Activated CD4-positive, alpha-beta T cell treated with anti-CD3 and anti-CD28 coated beads, Interleukin-2, amount 10 ng/mL, durations not matched to agents 7 days and 5 days (primary cell): ENCODE data around the gene GRIA3. TPM values are rescaled to one million over a fixed set of nuclear protein-coding genes. Genes with fewer than 3 reads are reported as not detected.
"Not testable (repeated sequence)": the region's sequence is repeated elsewhere in the genome, so short reads cannot be mapped to it uniquely, and the experiment has no call there.

ENCODE experiments used
- CTCF ChIA-PET: fragments of 350-600 bp; sonication (Branson Sonifier 250); formaldehyde crosslinking; loops from one replicate; lab custom pipeline; 2021; ENCODE audit warnings: antibody characterized with exemption; lab: Charles Lee
- POLR2A ChIA-PET: fragments of 350-600 bp; sonication (Branson Sonifier 250); formaldehyde crosslinking; loops from one replicate; lab custom pipeline; 2021; ENCODE audit warnings: antibody characterized with exemption; lab: Charles Lee
- DNase-seq: peaks from one replicate; pipeline ENCODE4 v3.0.0-alpha.2; 2020
- H3K27ac Mint-ChIP-seq: one replicate; pipeline ENCODE4 v1.8.0; 2021; ENCODE audit warnings: mild to moderate bottlenecking, moderate library complexity, mixed read lengths
- H3K27me3 Mint-ChIP-seq: one replicate; pipeline ENCODE4 v1.8.0; 2021; ENCODE audit warnings: mixed read lengths
- H3K36me3 Mint-ChIP-seq: one replicate; pipeline ENCODE4 v1.8.0; 2021; ENCODE audit warnings: low read depth, mixed read lengths
- H3K4me1 Mint-ChIP-seq: one replicate; pipeline ENCODE4 v1.8.0; 2021; ENCODE audit warnings: mixed read lengths
- H3K4me3 Mint-ChIP-seq: one replicate; pipeline ENCODE4 v1.8.0; 2021; ENCODE audit warnings: mild to moderate bottlenecking, moderate library complexity, mixed read lengths
- H3K9me3 Mint-ChIP-seq: one replicate; pipeline ENCODE4 v1.8.0; 2021; ENCODE audit warnings: mixed read lengths
- total RNA-seq, 2 experiments: library from RNA; stranded (reverse); gene quantifications; one replicate each; pipeline ENCODE4 v1.2.3, GENCODE V29; 2021

Gene GRIA3
- total RNA-seq, 2 experiments from 2014 or later = not detected

DNA sequence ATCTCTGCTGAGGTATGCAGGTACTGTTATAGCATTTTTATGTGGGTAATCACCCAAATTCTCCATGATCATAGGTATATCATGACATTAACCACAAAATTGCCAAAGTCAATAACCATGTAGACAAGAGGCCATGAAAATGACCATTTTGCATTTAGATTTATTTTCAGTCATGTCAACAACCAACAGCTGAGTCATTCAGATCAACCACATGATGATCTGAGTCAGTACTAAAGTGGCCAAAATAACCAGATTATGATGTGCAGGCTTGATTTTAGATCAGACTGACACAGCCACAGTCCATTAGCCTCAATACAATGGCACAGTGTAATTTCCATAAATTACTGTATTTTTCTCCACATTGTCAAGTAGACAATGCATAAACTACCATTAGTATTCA is 240.5 kb downstream of the GRIA3 start:
- Mint-ChIP-seq H3K9me3 (no peaks in the 10 kb centered on the region), H3K27me3 (peaks cover 2% of the 10 kb centered on the region), H3K27ac (no peak overlapping the region), H3K4me3 (no peak overlapping the region), H3K36me3 (no peaks in the 10 kb centered on the region), H3K4me1 (no peaks in the 10 kb centered on the region)
- POLR2A ChIA-PET = no interaction called here
- CTCF ChIA-PET = no interaction called here
- DNase-seq = no peak

- H3K4me1 Mint-ChIP-seq = no peaks in the 10 kb centered on the region
- no peaks in the 10 kb centered on the region for H3K9me3 Mint-ChIP-seq
- no peaks in the 10 kb centered on the region for H3K36me3 Mint-ChIP-seq
- H3K27me3 Mint-ChIP-seq = peaks cover 2% of the 10 kb centered on the region
- no peak overlapping the region for H3K4me3 Mint-ChIP-seq
- ChIA-PET CTCF (no interaction called here), POLR2A (no interaction called here)
- no peak overlapping the region for H3K27ac Mint-ChIP-seq
- no peak for DNase-seq
These were observed 241.4 kb downstream of the GRIA3 start for GRCh38 chrX:123425471-123425870.

- POLR2A ChIA-PET = no interaction called here
These were observed 241.8 kb downstream of the GRIA3 start for GRCh38 chrX:123425904-123426303.

DNA sequence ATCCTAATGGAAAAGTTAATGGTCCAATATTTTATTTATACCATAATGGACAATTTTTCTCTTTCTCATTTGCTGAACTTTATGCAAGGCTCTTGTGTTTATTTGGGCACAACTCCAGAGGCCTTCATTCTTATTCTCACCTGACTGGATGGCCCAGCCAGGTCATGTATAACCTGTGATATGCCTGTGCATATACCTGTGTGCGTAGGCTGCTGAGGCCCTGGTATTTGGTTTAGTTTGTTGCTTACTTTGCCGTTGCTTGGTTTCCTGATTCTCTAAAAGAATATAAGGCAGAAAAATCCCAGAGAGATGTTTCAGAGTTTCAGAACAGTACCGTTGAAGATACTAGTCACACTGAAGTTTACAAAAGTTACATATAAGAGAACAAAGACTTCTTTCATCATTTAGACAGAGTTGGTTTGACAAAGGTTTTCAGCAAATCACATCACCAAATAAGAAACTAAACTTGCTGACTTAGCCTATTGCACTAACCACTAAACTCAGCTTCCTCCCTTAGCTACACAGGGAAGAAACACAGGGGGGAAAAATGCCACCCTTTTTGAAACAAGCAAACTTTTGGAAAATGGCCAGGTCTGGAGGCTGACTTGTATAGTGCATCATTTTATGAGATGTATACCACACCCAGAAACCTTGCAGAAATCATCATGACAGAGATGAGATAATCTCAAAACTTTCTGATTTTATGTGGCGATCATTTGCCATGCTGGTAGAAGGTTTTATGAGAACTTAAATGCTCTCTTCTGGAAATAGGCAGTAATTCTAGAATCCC is 248.5 kb downstream of the GRIA3 start:
- H3K4me1 Mint-ChIP-seq = no peaks in the 10 kb centered on the region
- H3K4me3 Mint-ChIP-seq = no peak overlapping the region
- no peak for DNase-seq
- H3K27ac Mint-ChIP-seq = no peak overlapping the region
- POLR2A ChIA-PET = no interaction called here
- CTCF ChIA-PET = no interaction called here
- H3K27me3 Mint-ChIP-seq = no peaks in the 10 kb centered on the region
- no peaks in the 10 kb centered on the region for H3K9me3 Mint-ChIP-seq
- H3K36me3 Mint-ChIP-seq = no peaks in the 10 kb centered on the region

More at GRCh38 chrX:123425904-123426303, 241.8 kb downstream of the GRIA3 start:
- Mint-ChIP-seq H3K4me1 (no peaks in the 10 kb centered on the region), H3K27ac (no peak overlapping the region), H3K36me3 (no peaks in the 10 kb centered on the region), H3K27me3 (peaks cover 2% of the 10 kb centered on the region), H3K4me3 (no peak overlapping the region), H3K9me3 (no peaks in the 10 kb centered on the region)
- CTCF ChIA-PET = no interaction called here
- DNase-seq = no peak

DNA sequence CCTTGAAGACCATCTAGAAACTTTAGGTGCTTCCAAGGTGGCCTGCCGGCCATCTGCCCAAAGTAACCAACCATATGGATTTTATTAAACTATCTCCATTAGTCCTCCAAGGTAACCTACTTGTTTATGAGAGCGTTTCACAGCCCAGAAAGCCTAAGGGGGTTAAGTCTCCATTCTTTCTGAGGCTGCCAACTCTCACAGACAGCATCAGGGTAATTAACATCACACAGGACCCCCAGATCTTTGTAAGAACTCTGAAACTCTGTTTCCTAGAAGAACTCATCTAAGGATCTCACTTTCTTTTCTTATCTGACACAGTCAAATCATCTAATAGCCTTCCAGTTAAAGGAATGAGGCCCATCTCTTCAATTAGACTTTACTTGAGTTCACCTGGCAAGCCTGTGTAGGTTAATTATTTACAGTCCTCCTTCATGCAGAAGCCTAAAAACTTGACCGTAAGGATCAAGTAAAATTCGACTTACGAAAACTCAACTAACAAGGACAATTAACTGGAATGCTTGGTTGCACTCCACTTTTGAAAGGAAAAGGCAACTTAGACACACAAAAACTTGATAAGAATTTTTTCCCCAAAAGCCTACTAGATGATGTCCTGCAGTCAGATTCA is 252.5 kb downstream of the GRIA3 start:
- H3K4me3 Mint-ChIP-seq = no peak overlapping the region

GRCh38 chrX:123439926-123440325 is 255.8 kb downstream of the GRIA3 start:
- H3K27ac Mint-ChIP-seq, DNase-seq, H3K9me3 Mint-ChIP-seq, H3K36me3 Mint-ChIP-seq, H3K4me1 Mint-ChIP-seq, H3K4me3 Mint-ChIP-seq, CTCF ChIA-PET, H3K27me3 Mint-ChIP-seq, POLR2A ChIA-PET: not testable (repeated sequence)

More for the DNA sequence above, 252.5 kb downstream of the GRIA3 start:
- POLR2A ChIA-PET = no interaction called here
- Mint-ChIP-seq H3K36me3 (no peaks in the 10 kb centered on the region), H3K4me1 (no peaks in the 10 kb centered on the region), H3K9me3 (no peaks in the 10 kb centered on the region), H3K27ac (no peak overlapping the region), H3K27me3 (no peaks in the 10 kb centered on the region)
- DNase-seq = no peak
- CTCF ChIA-PET = no interaction called here

- DNase-seq = no peak
- no peaks in the 10 kb centered on the region for H3K27me3 Mint-ChIP-seq
- ChIA-PET CTCF (no interaction called here), POLR2A (no interaction called here)
- H3K9me3 Mint-ChIP-seq = no peaks in the 10 kb centered on the region
- H3K4me3 Mint-ChIP-seq = no peak overlapping the region
- no peaks in the 10 kb centered on the region for H3K36me3 Mint-ChIP-seq
- H3K4me1 Mint-ChIP-seq = no peaks in the 10 kb centered on the region
- H3K27ac Mint-ChIP-seq = no peak overlapping the region
These were observed 258.7 kb downstream of the GRIA3 start for GRCh38 chrX:123442764-123443163.

DNA sequence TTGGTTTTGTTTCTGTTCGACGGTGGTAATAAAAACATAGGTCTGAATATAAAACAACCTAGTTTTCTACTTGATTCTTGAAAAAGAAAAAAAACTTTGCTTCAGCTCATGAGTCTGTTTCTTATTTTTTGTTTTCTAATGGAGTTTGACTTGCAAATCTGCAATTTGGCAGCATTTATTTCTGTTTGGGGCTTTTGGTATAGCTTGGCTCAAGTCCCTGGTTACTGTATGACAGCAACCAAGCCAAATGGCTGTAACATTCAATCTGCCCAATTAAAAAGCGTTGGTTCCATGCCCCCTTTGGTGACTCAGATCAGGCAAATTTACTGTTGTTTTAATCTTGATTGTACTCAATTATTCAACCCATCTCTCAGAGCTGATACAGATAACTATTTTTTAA is 263.4 kb downstream of the GRIA3 start:
- no peak for DNase-seq
- Mint-ChIP-seq H3K9me3 (no peaks in the 10 kb centered on the region), H3K36me3 (no peaks in the 10 kb centered on the region), H3K4me3 (no peak overlapping the region), H3K27me3 (no peaks in the 10 kb centered on the region), H3K4me1 (no peaks in the 10 kb centered on the region), H3K27ac (no peak overlapping the region)
- POLR2A ChIA-PET = no interaction called here
- CTCF ChIA-PET = no interaction called here

DNA sequence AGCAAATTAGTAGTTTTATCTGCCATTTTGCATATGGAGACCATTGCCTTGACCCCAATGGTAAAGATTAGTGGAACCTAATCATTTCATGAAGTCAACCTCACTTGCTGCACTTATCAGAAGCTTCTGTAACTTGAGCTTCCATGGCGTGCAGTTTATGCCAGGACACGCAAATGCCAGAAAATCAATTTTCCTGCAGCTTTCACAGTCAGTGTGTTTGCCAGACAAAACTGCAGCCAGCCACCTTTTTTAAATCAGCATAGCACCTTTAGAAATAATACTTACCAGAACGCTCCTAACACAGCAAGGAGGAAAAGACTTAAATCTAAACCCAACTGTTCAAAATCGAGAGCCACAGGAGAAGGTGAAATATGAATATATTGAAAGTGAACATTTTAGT is 265.3 kb downstream of the GRIA3 start:
- no peaks in the 10 kb centered on the region for H3K36me3 Mint-ChIP-seq
- no peaks in the 10 kb centered on the region for H3K27me3 Mint-ChIP-seq
- DNase-seq = no peak
- no peaks in the 10 kb centered on the region for H3K4me1 Mint-ChIP-seq
- POLR2A ChIA-PET = no interaction called here
- no peak overlapping the region for H3K27ac Mint-ChIP-seq
- CTCF ChIA-PET = no interaction called here
- no peaks in the 10 kb centered on the region for H3K9me3 Mint-ChIP-seq
- H3K4me3 Mint-ChIP-seq = no peak overlapping the region

- Mint-ChIP-seq H3K4me1 (no peaks in the 10 kb centered on the region), H3K9me3 (no peaks in the 10 kb centered on the region), H3K27ac (no peak overlapping the region), H3K27me3 (no peaks in the 10 kb centered on the region), H3K4me3 (no peak overlapping the region), H3K36me3 (no peaks in the 10 kb centered on the region)
- CTCF ChIA-PET = no interaction called here
- DNase-seq = no peak
- POLR2A ChIA-PET = no interaction called here
These were observed 266.1 kb downstream of the GRIA3 start for GRCh38 chrX:123450222-123450621.

DNA sequence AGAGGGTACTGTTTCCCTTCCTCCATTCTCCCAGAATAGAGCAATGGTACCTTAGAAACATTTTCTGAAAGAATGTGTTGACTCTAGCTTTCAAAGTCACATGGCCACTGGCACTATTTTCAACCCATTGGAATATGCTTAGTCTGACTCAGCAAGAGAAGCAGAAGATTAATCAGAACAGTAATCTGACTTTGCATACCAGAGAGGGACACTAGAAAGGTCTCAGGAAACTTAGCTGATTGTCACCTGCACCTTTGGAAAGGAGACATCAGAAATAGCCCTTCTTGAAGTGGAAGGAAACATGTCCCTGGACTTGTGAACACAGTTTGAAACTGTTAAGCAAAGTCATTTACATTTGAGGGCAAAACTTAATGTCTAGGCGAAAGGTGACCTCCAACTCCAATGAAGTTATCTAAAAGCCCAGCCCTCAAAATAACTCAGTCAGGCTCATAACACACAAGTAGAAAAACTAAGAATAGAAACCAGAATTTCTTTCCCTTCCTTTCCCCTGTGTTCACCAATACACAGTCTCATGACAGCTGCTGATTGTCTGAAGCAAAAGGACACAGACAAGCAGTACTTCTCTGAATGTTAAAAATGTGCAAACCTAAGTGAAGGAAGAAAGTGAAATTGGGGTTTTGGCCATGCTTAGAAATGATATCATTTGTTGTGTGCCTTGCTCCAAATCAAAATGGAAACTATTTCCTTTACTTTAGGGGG is 270.8 kb downstream of the GRIA3 start:
- Mint-ChIP-seq H3K4me3 (no peak overlapping the region), H3K36me3 (no peaks in the 10 kb centered on the region), H3K4me1 (no peaks in the 10 kb centered on the region), H3K27ac (no peak overlapping the region), H3K27me3 (no peaks in the 10 kb centered on the region), H3K9me3 (no peaks in the 10 kb centered on the region)
- CTCF ChIA-PET = no interaction called here
- POLR2A ChIA-PET = no interaction called here
- DNase-seq = no peak

- POLR2A ChIA-PET = no interaction called here
- H3K36me3 Mint-ChIP-seq = no peaks in the 10 kb centered on the region
- no peaks in the 10 kb centered on the region for H3K27me3 Mint-ChIP-seq
These were observed 271.6 kb downstream of the GRIA3 start for GRCh38 chrX:123455693-123456092.

GRCh38 chrX:123464709-123465108 is 280.6 kb downstream of the GRIA3 start:
- CTCF ChIA-PET = no interaction called here
- no peak for DNase-seq
- no peak overlapping the region for H3K27ac Mint-ChIP-seq
- no peaks in the 10 kb centered on the region for H3K9me3 Mint-ChIP-seq
- no peaks in the 10 kb centered on the region for H3K36me3 Mint-ChIP-seq
- no peaks in the 10 kb centered on the region for H3K4me1 Mint-ChIP-seq
- POLR2A ChIA-PET = no interaction called here
- peaks cover 3% of the 10 kb centered on the region for H3K27me3 Mint-ChIP-seq
- H3K4me3 Mint-ChIP-seq = no peak overlapping the region

More at GRCh38 chrX:123455693-123456092, 271.6 kb downstream of the GRIA3 start:
- Mint-ChIP-seq H3K27ac (no peak overlapping the region), H3K4me1 (no peaks in the 10 kb centered on the region), H3K4me3 (no peak overlapping the region), H3K9me3 (no peaks in the 10 kb centered on the region)
- no peak for DNase-seq
- CTCF ChIA-PET = no interaction called here
